ENCODE results near the gene PNPLA7. TPM values are rescaled to one million over a fixed set of nuclear protein-coding genes. Genes with fewer than 3 reads are reported as not detected.
A peak's percentile ranks its signal among the peaks of the same experiment; 100 is the strongest.

PNPLA7 gene
- total and polyA plus RNA-seq, 11 donors = 0.78 to 10.1 (median 7.6) TPM

GRCh38 chr9:137580954-137581322, 30.7 kb upstream of the PNPLA7 start:
- no peak overlapping the region for H3K4me3 ChIP-seq
- no peaks in the 10 kb centered on the region for H3K9me3 ChIP-seq
- ATAC-seq = no peak
- WGBS, 4 donors = 94 to 100% (median 95%) methylated on average over 2 to 4 of the region's 4 CpGs
- intact Hi-C loops (cut with DNase I) = no loop called here
- H3K4me1 ChIP-seq = peaks cover 7 to 36% (median 27%) of the 10 kb centered on the region in 12 donors
- DNase-seq = no peak
- H3K27ac ChIP-seq = no peak overlapping the region
- H3K36me3 ChIP-seq = peaks cover 0 to 43% (median 28%) of the 10 kb centered on the region in 9 donors
- no peaks in the 10 kb centered on the region for H3K27me3 ChIP-seq
- TF ChIP-seq CTCF (IDR thresholded peaks at IDR 0.05) = no peak
- TF ChIP-seq POLR2A (IDR thresholded peaks at IDR 0.05) = no peak

GRCh38 chr9:137580209-137580953, 30.2 kb upstream of the PNPLA7 start:
- intact Hi-C loops (cut with DNase I) = no loop called here
- no peak for TF ChIP-seq CTCF (IDR thresholded peaks at IDR 0.05)
- TF ChIP-seq POLR2A (IDR thresholded peaks at IDR 0.05) = no peak
- H3K27ac ChIP-seq = no peak overlapping the region
- no peaks in the 10 kb centered on the region for H3K9me3 ChIP-seq
- H3K4me1 ChIP-seq = peaks cover 7 to 42% (median 33%) of the 10 kb centered on the region in 12 donors
- no peak for DNase-seq
- H3K4me3 ChIP-seq = no peak overlapping the region
- WGBS, 4 donors = 88 to 90% (median 90%) methylated on average over 21 to 23 of the region's 23 CpGs
- H3K36me3 ChIP-seq = peaks cover 0 to 45% (median 25%) of the 10 kb centered on the region in 9 donors
- H3K27me3 ChIP-seq = no peaks in the 10 kb centered on the region
- no peak for ATAC-seq

- peak in 1 of 4 donors; percentile 8 for ATAC-seq
- H3K4me1 ChIP-seq = peaks cover 7 to 54% (median 40%) of the 10 kb centered on the region in 12 donors
- intact Hi-C loops (cut with DNase I) = loop anchor here in 3 of 10 donors (2.0 to 5.0 kb wide), 3 partner anchors 26 to 40 kb away; partner anchors contain the start of gene EHMT1 (in 2 of the 3)
Observed at GRCh38 chr9:137579259-137579604, 29.0 kb upstream of the PNPLA7 start.

More at GRCh38 chr9:137579259-137579604, 29.0 kb upstream of the PNPLA7 start:
- 28 to 52% (median 38%) methylated on average over 10 to 19 of the region's 19 CpGs for WGBS, 4 donors
- no peak for DNase-seq
- H3K27ac ChIP-seq = peak overlapping the region; percentile 15 to 91 (median 84)
- peaks cover 0 to 52% (median 33%) of the 10 kb centered on the region in 9 donors for H3K36me3 ChIP-seq
- peak overlapping the region; percentile 63 to 99 (median 82) for H3K4me3 ChIP-seq
- H3K9me3 ChIP-seq = no peaks in the 10 kb centered on the region
- no peaks in the 10 kb centered on the region for H3K27me3 ChIP-seq
- TF ChIP-seq POLR2A (IDR thresholded peaks at IDR 0.05) = no peak
- TF ChIP-seq CTCF (IDR thresholded peaks at IDR 0.05) = no peak
